ENCODE data around the gene SUSD3. TPM values are rescaled to one million over a fixed set of nuclear protein-coding genes. Genes with fewer than 3 reads are reported as not detected.

The SUSD3 gene
- total and polyA plus RNA-seq, 10 of the 15 experiments (the other 5 are each of a cell fraction or from before 2014, with no cell fraction given): 2.5 to 92.0 (median 31.1) TPM

DNA sequence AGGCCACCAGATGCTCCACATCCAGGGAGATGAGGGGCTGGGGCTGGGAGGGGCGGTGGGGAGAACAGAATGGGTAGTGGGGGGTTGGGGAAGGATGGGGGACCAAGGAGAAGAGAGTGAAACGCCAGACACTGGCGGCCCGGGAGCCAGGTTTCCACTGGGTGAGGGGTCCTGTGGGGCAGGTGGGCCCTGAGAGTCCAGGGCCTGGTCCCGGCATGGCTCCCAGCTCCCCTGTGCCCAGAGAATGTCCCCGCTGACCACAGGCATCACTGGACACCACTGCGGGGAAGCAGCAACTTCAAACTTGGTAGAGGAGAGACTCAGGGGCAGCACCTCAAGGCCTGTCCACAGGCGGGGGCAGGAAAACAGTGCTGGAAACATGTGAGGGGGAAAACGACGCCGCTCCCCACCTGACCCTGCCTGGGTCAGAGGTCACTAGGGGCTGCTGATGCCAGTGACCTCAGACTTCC lies 62.4 kb downstream of the SUSD3 start:
- intact Hi-C loops (cut with micrococcal nuclease; ENCODE audit: unreplicated experiment): no loop called here
- Histone ChIP-seq H3K9ac (ENCODE audit: control insufficient read depth, insufficient read depth, low read length) (no peak overlapping the region), H3K4me2 (ENCODE audit: control insufficient read depth, insufficient read depth) (no peak overlapping the region), H3K27me3 (replicated peaks in 1 of 2; ENCODE audit: control insufficient read depth in 2 of 2, insufficient read depth in 2 of 2, low read length in 1 of 2) (no peaks in the 10 kb centered on the region), H3K9me3 (replicated peaks; ENCODE audit: control insufficient read depth, insufficient read depth, low read length) (no peaks in the 10 kb centered on the region), H3K36me3 (ENCODE audit: control insufficient read depth in 2 of 2, insufficient read depth in 2 of 2, low read length in 1 of 2) (peaks cover 0 to 9% of the 10 kb centered on the region in 2 experiments; a peak in 2 of 4 replicates), H2AFZ (ENCODE audit: control insufficient read depth, low read depth, low read length) (no peak overlapping the region), H3K79me2 (ENCODE audit: control insufficient read depth, insufficient read depth, low read length) (no peaks in the 10 kb centered on the region), H3K4me3 (no peak overlapping the region), H4K20me1 (ENCODE audit: control insufficient read depth, insufficient read depth) (no peaks in the 10 kb centered on the region), H3K27ac (ENCODE audit: control insufficient read depth, insufficient read depth) (no peak overlapping the region), H3K4me1 (ENCODE audit: control insufficient read depth, insufficient read depth, low read length) (peaks cover 12% of the 10 kb centered on the region)
- WGBS (ENCODE audit: insufficient coverage, insufficient replicate concordance, low lambda C conversion rate, missing lambda C conversion rate): 94% methylated on average over 7 of the region's 11 CpGs
- BruUV-seq (replicated peaks): no TSS peak
- DNase-seq (ENCODE audit: low read depth, low spot score): no peak
- ChIA-PET RAD21 (ENCODE audit: unreplicated experiment) (interaction anchor here (1.8 kb wide), 1 partner anchor 11 kb away, joined by 7 read pairs; no protein-coding TSS in a partner anchor), POLR2A (interaction anchor here (0.9 to 1.5 kb wide), 3 partner anchors 9 to 13 kb away, joined by 3 read pairs; partner anchors contain the start of gene NINJ1), CTCF (interaction anchor here (1.2 to 2.8 kb wide), 3 partner anchors 12 to 404 kb away, joined by 3 to 35 read pairs (median 9); no protein-coding TSS in a partner anchor), SMC1A (ENCODE audit: uncharacterized antibody, unreplicated experiment) (interaction anchor here (1.4 to 2.7 kb wide), 3 partner anchors 11 to 118 kb away, joined by 4 to 12 read pairs (median 6); no protein-coding TSS in a partner anchor)
- in situ Hi-C loops (cut with MboI): no loop called here
- no peak for FAIRE-seq
- no peak for TF ChIP-seq PBX3 (IDR thresholded peaks at IDR 0.05; ENCODE audit: insufficient replicate concordance, low read depth, low read length)
- no peak for TF ChIP-seq ESRRA (IDR thresholded peaks at IDR 0.05; ENCODE audit: low read length)
- TF ChIP-seq CEBPB (IDR thresholded peaks at IDR 0.05; ENCODE audit: borderline replicate concordance in 1 of 2, low read depth in 2 of 2, low read length in 2 of 2): no peak
- TF ChIP-seq NFYB (IDR thresholded peaks at IDR 0.05; ENCODE audit: insufficient read depth, low read depth, low read length): no peak
- TF ChIP-seq POLR2AphosphoS5 (IDR thresholded peaks at IDR 0.05; ENCODE audit: low read length): no peak
- TF ChIP-seq E2F8 (IDR thresholded peaks at IDR 0.05; ENCODE audit: low read depth, partially characterized antibody): no peak
- no peak for ATAC-seq
